HepG2 (cell line): ENCODE measurements around the gene ILRUN. TPM values are rescaled to one million over a fixed set of nuclear protein-coding genes. Genes with fewer than 3 reads are reported as not detected.

Source experiments
- CEBPZ ChIP-seq: IDR thresholded peaks from 2 replicates; pipeline ENCODE4 v1.6.1; 2012; ENCODE audit warnings: low read length, improper control_type of control experiment
- EP300 ChIP-seq, 3 experiments: sonication (generic) in 1 of 3; formaldehyde crosslinking in 1 of 3; IDR thresholded peaks; 2 replicates each; pipeline versions ENCODE4 v1.5.1 to v1.6.1; 2011 to 2020; ENCODE audit warnings: low read depth in 2 of 3, low read length in 2 of 3, borderline replicate concordance in 1 of 3, improper control_type of control experiment in 1 of 3, mild to moderate bottlenecking in 1 of 3, missing genetic modification reagents in 1 of 3, moderate library complexity in 1 of 3
- HHEX ChIP-seq: IDR thresholded peaks from 2 replicates; pipeline ENCODE4 v1.6.1; 2016; ENCODE audit warnings: control low read depth
- NFE2L1 ChIP-seq: sonication (generic); formaldehyde crosslinking; IDR thresholded peaks from 2 replicates; pipeline ENCODE4 v1.4.0; 2020; ENCODE audit warnings: missing genetic modification reagents, mild to moderate bottlenecking, borderline replicate concordance
- ONECUT2 ChIP-seq: sonication (generic); formaldehyde crosslinking; IDR thresholded peaks from 2 replicates; pipeline ENCODE4 v1.4.0; 2020; ENCODE audit warnings: missing genetic modification reagents
- PRPF4 ChIP-seq: fragments of 200-400 bp; formaldehyde crosslinking; IDR thresholded peaks from 2 replicates; pipeline ENCODE4 v1.6.1; 2016; ENCODE audit warnings: low read length, low read depth; ENCODE audit not compliant: poor library complexity, severe bottlenecking
- SNAI1 ChIP-seq: sonication (generic); formaldehyde crosslinking; IDR thresholded peaks from 2 replicates; pipeline ENCODE4 v1.5.0; 2020; ENCODE audit warnings: mild to moderate bottlenecking, missing genetic modification reagents, borderline replicate concordance
- SNRNP70 ChIP-seq: fragments of 200-400 bp; formaldehyde crosslinking; IDR thresholded peaks from 2 replicates; pipeline ENCODE4 v1.6.1; 2017; ENCODE audit warnings: mild to moderate bottlenecking, low read depth, low read length, moderate library complexity
- TCF7L2 ChIP-seq: IDR thresholded peaks from 2 replicates; pipeline ENCODE4 v1.6.1; 2011; ENCODE audit warnings: mild to moderate bottlenecking, low read depth, low read length, moderate library complexity
- TRIM22 ChIP-seq: fragments of 450-650 bp; IDR thresholded peaks from 2 replicates; pipeline ENCODE4 v1.6.1; 2017
- ZBTB40 ChIP-seq, 2 experiments: fragments of 450-650 bp in 1 of 2; sonication (generic) in 1 of 2; formaldehyde crosslinking in 1 of 2; IDR thresholded peaks; 2 replicates each; pipeline versions ENCODE4 v1.6.1 to v1.8.0; 2016 to 2022; ENCODE audit warnings: antibody characterized with exemption in 1 of 2, mild to moderate bottlenecking in 1 of 2, missing genetic modification reagents in 1 of 2
- ZFX ChIP-seq: sonication (generic); formaldehyde crosslinking; IDR thresholded peaks from 2 replicates; pipeline ENCODE4 v1.4.0; 2020; ENCODE audit warnings: mild to moderate bottlenecking, low read depth, missing genetic modification reagents, moderate library complexity
- ZNF3 ChIP-seq: IDR thresholded peaks from 2 replicates; pipeline ENCODE4 v1.7.0; 2017; ENCODE audit warnings: inconsistent platforms
- ZNF33B ChIP-seq: sonication (generic); formaldehyde crosslinking; IDR thresholded peaks from 2 replicates; pipeline ENCODE4 v1.5.1; 2020; ENCODE audit warnings: mild to moderate bottlenecking, missing genetic modification reagents
- ZNF484 ChIP-seq: sonication (generic); formaldehyde crosslinking; IDR thresholded peaks from 2 replicates; pipeline ENCODE4 v1.5.1; 2020; ENCODE audit warnings: mild to moderate bottlenecking, low read depth, missing genetic modification reagents, borderline replicate concordance
- polyA plus RNA-seq, 8 experiments: library from polyadenylated mRNA; depleted of rRNA in 3 of 8; stranded (reverse) in 7 of 8; unstranded in 1 of 8; fragments of >200 nt; fragmentation: Illumina TruSeq in 4 of 8; extraction: Trizol in 4 of 8; gene quantifications; 2 replicates each; pipeline versions ENCODE4 v1.2.1 to v1.2.3, GENCODE V29; 2011 to 2016; ENCODE audit warnings: low read depth in 4 of 8, missing spikeins in 1 of 8, mixed read lengths in 1 of 8; ENCODE audit not compliant: insufficient read depth in 1 of 8
- total RNA-seq, 5 experiments: library from RNA; depleted of rRNA; stranded (reverse); fragments of >200 nt; fragmentation: Illumina TruSeq; extraction: Trizol; gene quantifications; 2 replicates each; pipeline ENCODE4 v1.2.3, GENCODE V29; 2016; ENCODE audit warnings: low read depth in 1 of 5

The ILRUN gene
- total and polyA plus RNA-seq, 2 of the 13 experiments (the other 11 are each of a cell fraction or from before 2014, with no cell fraction given) = 45.5 to 66.6 TPM

- TF ChIP-seq ZBTB40 (IDR thresholded peaks at IDR 0.05) (no peak), ZBTB40 (CRISPR knock-in tag; IDR thresholded peaks at IDR 0.05) (no peak), ONECUT2 (no peak), TRIM22 (no peak), ZNF33B (CRISPR knock-in tag) (no peak), ZNF484 (CRISPR knock-in tag) (no peak), SNRNP70 (no peak), HHEX (no peak), ZNF3 (CRISPR knock-in tag) (no peak), PRPF4 (no peak), TCF7L2 (no peak), CEBPZ (no peak), EP300 (IDR thresholded peaks at IDR 0.05; ENCODE audit: low read depth in 2 of 2, low read length in 2 of 2) (peak in 1 of 2 experiments; percentile 14; a peak in 1 of 4 replicates), EP300 (CRISPR knock-in tag; IDR thresholded peaks at IDR 0.05; ENCODE audit: borderline replicate concordance) (no peak), SNAI1 (CRISPR knock-in tag) (no peak), NFE2L1 (CRISPR knock-in tag) (no peak), ZFX (CRISPR knock-in tag) (no peak)
These were observed 40.1 kb downstream of the ILRUN start (continued) for GRCh38 chr6:34656378-34657036.
